Right lobe of liver (tissue), 4 donors: ENCODE results near the gene EMC9.

Experiments
- CTCF ChIP-seq, 4 donors: fragments of 200-600 bp in 3 of 4; fragments of 450-650 bp in 1 of 4; IDR thresholded peaks; one replicate each; pipeline versions ENCODE4 v1.5.1 to v1.8.0; 2016 to 2022; ENCODE audit warnings: antibody characterized with exemption in 4 of 4, mild to moderate bottlenecking in 2 of 4
- POLR2A ChIP-seq: fragments of 450-650 bp; IDR thresholded peaks from one replicate; pipeline ENCODE4 v1.6.1; 2017; ENCODE audit warnings: antibody characterized with exemption, mild to moderate bottlenecking
- donor health status: DM: no; HTN: no; CAD: no.
- donor health status: DM: no; HTN: no; CAD: no.
- donor health status: DM: no; HTN: yes; CAD: no.

DNA sequence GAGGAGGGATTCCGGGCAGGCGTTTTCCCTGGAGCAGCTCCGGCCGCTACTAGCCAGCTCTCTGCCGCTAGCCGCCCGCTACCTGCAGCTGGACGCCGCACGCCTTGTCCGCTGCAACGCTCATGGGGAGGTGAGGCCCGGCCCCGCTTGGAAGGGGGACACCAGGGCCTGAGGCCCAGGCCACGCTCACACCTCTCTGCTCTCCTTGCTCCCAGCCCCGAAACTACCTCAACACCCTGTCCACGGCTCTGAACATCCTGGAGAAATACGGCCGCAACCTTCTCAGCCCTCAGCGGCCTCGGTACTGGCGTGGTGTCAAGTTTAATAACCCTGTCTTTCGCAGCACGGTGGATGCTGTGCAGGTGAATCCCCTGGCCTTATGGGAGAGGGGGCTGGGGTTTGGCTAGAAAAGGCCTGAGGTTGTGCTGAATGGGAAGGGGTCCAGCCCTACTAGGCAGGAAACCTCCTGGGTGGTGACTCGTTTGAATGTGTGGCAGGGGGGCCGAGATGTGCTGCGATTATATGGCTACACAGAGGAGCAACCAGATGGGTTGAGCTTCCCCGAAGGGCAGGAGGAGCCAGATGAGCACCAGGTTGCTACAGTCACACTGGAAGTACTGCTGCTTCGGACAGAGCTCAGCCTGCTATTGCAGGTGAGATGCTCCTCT, 6.5 kb upstream of the EMC9 start:
- TF ChIP-seq CTCF (IDR thresholded peaks at IDR 0.05) (no peak), POLR2A (no peak)
